A549 treated with CpdA at 1 μM for 4 hours (cell line): ENCODE measurements around the gene C9orf78. TPM values are rescaled to one million over a fixed set of nuclear protein-coding genes. Genes with fewer than 3 reads are reported as not detected.

Source experiments
- total RNA-seq: library from RNA; stranded (reverse); fragments of 200-300 nt; extraction: Qiagen RNA extraction; gene quantifications from 5 replicates; pipeline ENCODE4 v1.2.3, GENCODE V29; 2022; ENCODE audit warnings: low read depth

C9orf78 gene
- total RNA-seq = 49.0 to 57.3 TPM (median 49.9 TPM) in 5 replicates

DNA sequence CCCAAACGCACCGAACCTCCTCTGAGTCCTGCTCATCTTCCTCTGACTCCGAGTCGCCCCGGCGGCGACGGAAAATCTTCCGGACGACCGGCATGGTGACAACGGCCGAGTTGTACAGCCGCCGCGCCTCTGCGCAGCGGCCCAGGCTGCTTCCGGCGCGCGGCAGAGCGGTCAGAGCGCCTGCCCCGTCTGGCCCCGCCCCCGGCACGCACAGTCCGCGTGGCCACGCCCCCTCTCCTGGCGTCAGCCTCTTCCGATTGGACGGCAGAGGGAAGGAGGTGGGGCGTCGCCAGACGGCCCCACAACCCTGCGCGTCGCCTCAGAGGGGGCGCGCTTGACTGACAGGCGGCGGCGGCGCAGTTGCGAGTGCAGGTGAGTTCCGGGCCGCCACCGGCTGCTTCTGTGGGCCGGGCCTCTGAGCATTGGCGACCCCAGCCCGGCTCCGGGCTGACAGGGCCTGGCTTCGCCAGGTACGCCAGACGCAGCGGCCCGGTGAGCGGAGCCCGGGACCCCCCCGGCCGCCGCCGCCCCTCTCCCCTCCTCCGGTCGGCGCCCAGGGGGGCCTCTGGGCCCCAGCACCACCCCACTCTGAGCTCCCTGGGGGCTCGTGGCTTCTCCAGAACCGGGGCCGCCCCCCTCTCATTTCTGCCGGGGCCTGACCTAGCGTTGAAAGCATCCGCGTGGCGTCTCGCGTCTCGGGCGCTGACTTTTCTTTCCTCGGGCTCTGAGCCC is at the start of gene C9orf78, which contains the start of gene USP20:
C9orf78 (minus strand) TSS at position 148 of the 732 bp plus-strand sequence; CDS start at position 94, 54 bp downstream.
USP20 (plus strand) TSS at position 331 of the 732 bp plus-strand sequence. CDS start 17,098 bp downstream, outside the sequence.

DNA sequence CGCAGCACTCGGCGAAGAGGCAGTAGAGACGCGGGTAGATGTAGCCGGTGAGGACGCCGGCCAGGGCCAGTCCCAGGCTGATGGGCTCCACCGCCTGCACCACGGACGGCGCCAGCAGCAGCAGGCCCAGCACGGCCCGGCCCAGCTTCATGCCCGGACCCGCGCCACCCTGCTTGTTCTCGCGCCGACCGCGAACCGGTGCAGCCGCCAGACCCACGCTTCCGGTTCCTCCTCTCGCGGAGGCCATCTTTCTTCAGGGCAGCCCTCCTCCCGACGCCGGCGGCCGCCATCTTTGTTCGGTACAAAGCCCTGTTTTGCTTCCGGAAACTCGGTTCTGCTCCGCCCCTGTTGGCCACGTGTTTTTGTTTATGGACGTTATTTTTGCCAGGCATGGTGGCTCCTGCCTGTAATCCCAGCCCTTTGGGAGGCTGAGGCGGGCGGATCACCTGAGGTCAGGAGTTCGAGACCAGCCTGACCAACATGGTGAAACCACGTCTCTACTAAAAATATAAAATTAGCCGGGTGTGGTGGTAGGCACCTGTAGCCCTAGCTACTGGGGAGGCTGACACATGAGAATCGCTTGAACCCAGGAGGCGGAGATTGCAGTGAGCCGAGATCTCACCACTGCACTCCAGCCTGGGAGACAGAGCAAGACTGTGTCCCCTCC is 11.0 kb downstream of the C9orf78 start, which contains the start of gene TOR1A:
TOR1A (minus strand) TSS at position 202 of the 667 bp plus-strand sequence; CDS start at position 151, 51 bp downstream.

DNA sequence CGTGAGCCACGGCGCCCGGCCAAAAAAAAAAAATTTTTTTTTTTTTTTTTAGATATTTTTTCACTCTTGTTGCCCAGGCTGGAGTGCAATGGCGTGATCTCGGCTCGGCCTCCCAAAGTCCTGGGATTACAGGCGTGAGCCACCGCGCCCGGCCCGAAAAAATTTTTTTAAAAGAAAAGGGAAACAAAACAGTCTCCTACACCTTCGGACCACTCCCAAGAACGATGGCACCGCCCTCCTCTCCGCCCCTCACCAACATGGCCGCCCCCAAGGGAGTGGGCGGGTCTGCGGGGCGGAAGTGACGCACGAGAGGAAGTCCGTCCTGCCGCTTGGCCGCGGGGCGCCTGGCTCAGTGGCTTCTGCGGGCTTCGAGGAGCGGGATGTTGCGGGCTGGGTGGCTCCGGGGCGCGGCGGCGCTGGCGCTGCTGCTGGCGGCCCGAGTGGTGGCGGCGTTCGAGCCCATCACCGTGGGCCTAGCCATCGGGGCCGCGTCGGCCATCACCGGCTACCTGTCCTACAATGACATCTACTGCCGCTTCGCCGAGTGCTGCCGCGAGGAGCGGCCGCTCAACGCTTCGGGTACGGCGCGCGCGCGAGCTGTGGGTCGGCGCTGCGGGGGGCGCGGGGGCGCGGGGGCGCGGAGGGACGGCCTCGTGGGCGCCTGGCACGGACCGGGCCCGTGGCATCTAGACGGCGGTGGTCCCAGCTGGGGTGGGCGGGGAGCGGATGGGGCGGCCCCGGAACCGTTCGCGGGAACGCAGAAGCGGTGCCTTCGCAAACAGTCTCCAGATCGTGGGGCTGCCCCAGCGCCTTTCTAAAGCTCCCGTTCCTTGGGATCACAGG is 32.0 kb downstream of the C9orf78 start, which contains the start of gene TOR1B:
TOR1B (plus strand) TSS at position 352 of the 843 bp plus-strand sequence; CDS start at position 381, 29 bp downstream.

Other genes with a start within 250 kb of the C9orf78 start
- gene C9orf50, start 214.2 kb downstream of the C9orf78 start, total RNA-seq = not detected in 5 replicates
- gene NTMT1, start 209.1 kb downstream of the C9orf78 start, total RNA-seq = 89.4 to 107 TPM (median 97.7 TPM) in 5 replicates
- 20.1 to 24.8 TPM (median 24.1 TPM) in 5 replicates for gene ASB6, start 193.1 kb downstream of the C9orf78 start, total RNA-seq
- gene PRRX2, start 169.6 kb downstream of the C9orf78 start, total RNA-seq = 2.8 to 7.2 TPM (median 6.5 TPM) in 5 replicates
- 91.2 to 108 TPM (median 93.1 TPM) in 5 replicates for gene PTGES, start 82.2 kb downstream of the C9orf78 start, total RNA-seq
- gene TOR1B, start 32.1 kb downstream of the C9orf78 start, total RNA-seq = 21.0 to 27.8 TPM (median 26.4 TPM) in 5 replicates
- gene TOR1A, start 11.1 kb downstream of the C9orf78 start, total RNA-seq = 58.4 to 64.6 TPM (median 64.3 TPM) in 5 replicates
- gene USP20, start 183 bp upstream of the C9orf78 start, total RNA-seq = 5.9 to 6.4 TPM (median 6.1 TPM) in 5 replicates
- 13.9 to 16.2 TPM (median 15.2 TPM) in 5 replicates for gene FNBP1, start 207.9 kb upstream of the C9orf78 start, total RNA-seq
- 23.8 to 30.2 TPM (median 28.7 TPM) in 5 replicates for gene GPR107, start 218.6 kb upstream of the C9orf78 start, total RNA-seq